CD14-positive monocyte (primary cell): ENCODE data around the gene TXK. TPM values are rescaled to one million over a fixed set of nuclear protein-coding genes. Genes with fewer than 3 reads are reported as not detected.
A peak's percentile ranks its signal among the peaks of the same experiment; 100 is the strongest.

Experiments
- DNase-seq, 3 donors: peaks; one replicate each; pipeline ENCODE4 v3.0.0-alpha.2; 2011 to 2022
- H2AFZ ChIP-seq: 2 replicates; pipeline ENCODE4 v1.6.0; 2012; ENCODE audit warnings: mild to moderate bottlenecking, low read depth, low read length, inconsistent platforms; ENCODE audit not compliant: insufficient read depth, poor library complexity, severe bottlenecking
- H3K27ac ChIP-seq, 2 donors: 1 replicate in 1 of 2; 2 replicates in 1 of 2; pipeline ENCODE4 v1.5.1; 2012 to 2013; ENCODE audit warnings: low read length in 2 of 2, control low read depth in 1 of 2, inconsistent platforms in 1 of 2, low read depth in 1 of 2, mild to moderate bottlenecking in 1 of 2
- H3K27me3 ChIP-seq, 2 donors: one replicate each; pipeline versions ENCODE4 v1.6.0 to v1.6.1; 2011 to 2013; ENCODE audit warnings: low read length in 2 of 2; ENCODE audit not compliant: control insufficient read depth in 2 of 2, insufficient read depth in 2 of 2
- H3K36me3 ChIP-seq, 2 donors: replicated peaks in 1 of 2; 1 replicate in 1 of 2; 2 replicates in 1 of 2; pipeline versions ENCODE4 v1.5.1 to v1.6.1; 2012 to 2013; ENCODE audit warnings: low read length in 2 of 2, control low read depth in 1 of 2, inconsistent platforms in 1 of 2, mild to moderate bottlenecking in 1 of 2; ENCODE audit not compliant: insufficient read depth in 2 of 2, control insufficient read depth in 1 of 2
- H3K4me1 ChIP-seq, 2 donors: 1 replicate in 1 of 2; 2 replicates in 1 of 2; pipeline versions ENCODE4 v1.5.1 to v1.6.1; 2012 to 2013; ENCODE audit warnings: low read length in 2 of 2, control low read depth in 1 of 2, inconsistent platforms in 1 of 2, mild to moderate bottlenecking in 1 of 2, moderate library complexity in 1 of 2; ENCODE audit not compliant: insufficient read depth in 2 of 2, control insufficient read depth in 1 of 2
- H3K4me2 ChIP-seq: replicated peaks from 2 replicates; pipeline ENCODE3; 2012; ENCODE audit warnings: low read length, moderate library complexity, mild to moderate bottlenecking; ENCODE audit not compliant: poor library complexity, severe bottlenecking; ENCODE audit errors: extremely low read depth
- H3K4me3 ChIP-seq, 3 experiments: fragments of 200-600 bp in 1 of 3; sonication (generic) in 1 of 3; replicated peaks in 1 of 3; 1 replicate in 2 of 3; 2 replicates in 1 of 3; pipeline ENCODE4 v1.5.1; 2011 to 2013; ENCODE audit warnings: low read length in 3 of 3, mild to moderate bottlenecking in 3 of 3, control low read depth in 2 of 3, low read depth in 2 of 3, inconsistent platforms in 1 of 3, moderate library complexity in 1 of 3
- H3K79me2 ChIP-seq: 2 replicates; pipeline ENCODE4 v1.6.0; 2012; ENCODE audit warnings: mild to moderate bottlenecking, control low read depth, inconsistent platforms, low read length, moderate library complexity; ENCODE audit not compliant: insufficient read depth
- H3K9ac ChIP-seq: 2 replicates; pipeline ENCODE4 v1.6.0; 2017; ENCODE audit warnings: low read length, mild to moderate bottlenecking; ENCODE audit not compliant: insufficient read depth, poor library complexity, severe bottlenecking
- H3K9me3 ChIP-seq, 2 donors: replicated peaks in 1 of 2; 1 replicate in 1 of 2; 2 replicates in 1 of 2; pipeline versions ENCODE4 v1.5.1 to v1.6.1; 2012 to 2013; ENCODE audit warnings: low read length in 2 of 2, control low read depth in 1 of 2; ENCODE audit not compliant: control insufficient read depth in 1 of 2, insufficient read depth in 1 of 2
- H4K20me1 ChIP-seq: 2 replicates; pipeline ENCODE4 v1.6.0; 2012; ENCODE audit warnings: mild to moderate bottlenecking, low read length, control low read depth, moderate library complexity; ENCODE audit not compliant: insufficient read depth
- H3K27ac Mint-ChIP-seq, 7 donors: one replicate each; pipeline ENCODE4 v1.8.0; 2020; ENCODE audit warnings: mild to moderate bottlenecking in 7 of 7, mixed read lengths in 7 of 7, moderate library complexity in 6 of 7, inconsistent platforms in 2 of 7
- H3K27me3 Mint-ChIP-seq, 3 donors: one replicate each; pipeline ENCODE4 v1.8.0; 2021 to 2022; ENCODE audit warnings: low read depth in 3 of 3, mild to moderate bottlenecking in 3 of 3, mixed read lengths in 3 of 3, moderate library complexity in 3 of 3, inconsistent platforms in 1 of 3
- H3K36me3 Mint-ChIP-seq, 2 donors: one replicate each; pipeline ENCODE4 v1.8.0; 2020; ENCODE audit warnings: mixed read lengths in 2 of 2, inconsistent platforms in 1 of 2, mild to moderate bottlenecking in 1 of 2
- H3K4me1 Mint-ChIP-seq: one replicate; pipeline ENCODE4 v1.8.0; 2020; ENCODE audit warnings: mild to moderate bottlenecking, mixed read lengths
- H3K4me3 Mint-ChIP-seq, 2 donors: one replicate each; pipeline ENCODE4 v1.8.0; 2020; ENCODE audit warnings: mild to moderate bottlenecking in 2 of 2, mixed read lengths in 2 of 2, moderate library complexity in 1 of 2
- H3K9me3 Mint-ChIP-seq, 7 donors: one replicate each; pipeline ENCODE4 v1.8.0; 2020 to 2022; ENCODE audit warnings: mixed read lengths in 7 of 7, mild to moderate bottlenecking in 6 of 7, moderate library complexity in 6 of 7, inconsistent platforms in 2 of 7
- WGBS: methylation state at CpG from one replicate; pipeline ENCODE4 v1.1.5; 2013; ENCODE audit warnings: missing lambda C conversion rate; ENCODE audit not compliant: insufficient coverage; 5-methylcytosine and 5-hydroxymethylcytosine counted together
- intact Hi-C, 2 donors: fragments of 100-400 bp; cut with micrococcal nuclease; formaldehyde crosslinking; loops; one replicate each; pipeline versions ENCODE4 v1.15.0 to v1.15.1; 2023
- polyA plus RNA-seq, 3 donors: library from polyadenylated mRNA; depleted of rRNA in 1 of 3; unstranded in 2 of 3; stranded (reverse) in 1 of 3; fragments of 300-500 nt in 2 of 3; fragments of >200 nt in 1 of 3; fragmentation: Illumina TruSeq in 2 of 3; gene quantifications; 1 replicate in 2 of 3; 2 replicates in 1 of 3; pipeline ENCODE4 v1.2.3, GENCODE V29; 2012 to 2021
- TF ChIP-seq, protein P1 (sequence below): fragments of 200-600 bp; IDR thresholded peaks from one replicate; pipeline ENCODE4 v1.8.0; 2022; ENCODE audit warnings: antibody characterized with exemption, mild to moderate bottlenecking

TXK gene
- polyA plus RNA-seq, 3 donors: 0.13 to 0.93 (median 0.54) TPM

DNA sequence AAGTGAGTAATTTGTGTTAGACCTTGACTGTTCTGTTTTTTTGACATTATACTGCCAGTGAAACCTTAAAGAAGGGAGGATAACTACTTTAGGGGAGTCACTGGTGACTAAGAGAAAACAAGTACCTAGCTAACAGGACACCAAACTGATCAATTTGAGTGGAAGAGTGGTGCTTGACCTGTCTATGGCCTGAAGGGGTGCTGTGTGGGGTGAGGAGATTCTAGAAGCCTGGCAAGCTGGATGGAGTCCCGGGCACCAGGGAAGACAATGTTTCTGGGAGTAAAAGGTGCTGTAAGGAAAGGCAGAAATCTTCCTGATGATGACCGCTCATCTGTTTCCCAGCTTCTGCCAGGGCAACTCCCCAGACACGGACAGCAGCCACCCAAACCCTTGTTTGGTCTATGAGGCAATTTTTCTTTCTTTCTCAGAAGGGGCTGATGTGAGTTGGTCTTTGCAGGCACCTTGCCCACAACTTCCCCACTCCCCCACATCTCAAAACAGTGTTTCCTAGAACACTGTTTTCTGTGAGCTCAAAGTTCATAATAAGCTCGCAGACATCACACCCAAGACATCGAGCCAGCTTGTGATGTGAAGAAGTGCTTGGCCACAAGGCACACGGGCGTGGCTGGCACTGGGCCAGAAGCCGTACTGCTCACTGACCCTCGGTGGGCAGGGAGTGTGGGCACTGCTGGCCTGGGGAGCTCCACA lies 4.6 kb downstream of the TXK start:
- Histone ChIP-seq H3K4me3 (no peak overlapping the region), H3K27ac (no peak overlapping the region)

GRCh38 chr4:48127682-48128404 lies 6.2 kb downstream of the TXK start:
- WGBS: 0% methylated on average over 5 of the region's 13 CpGs
- H3K4me1 Mint-ChIP-seq: peaks cover 18% of the 10 kb centered on the region
- Histone ChIP-seq H3K27me3 (no peaks in the 10 kb centered on the region), H4K20me1 (no peaks in the 10 kb centered on the region), H3K9me3 (no peaks in the 10 kb centered on the region), H3K9ac (no peak overlapping the region), H3K36me3 (peaks cover 4 to 6% of the 10 kb centered on the region in 2 donors), H3K4me3 (peak overlapping the region in 1 of 3 experiments; percentile 19), H3K4me2 (peak overlapping the region; percentile 34), H3K4me1 (peaks cover 7% of the 10 kb centered on the region in 2 donors), H2AFZ (no peak overlapping the region), H3K27ac (no peak overlapping the region), H3K79me2 (no peaks in the 10 kb centered on the region)
- peak overlapping the region in 1 of 7 donors; percentile 43 for H3K27ac Mint-ChIP-seq
- peaks cover 12 to 14% of the 10 kb centered on the region in 2 donors for H3K36me3 Mint-ChIP-seq
- DNase-seq: peak; percentile 35 to 50 (median 36)
- peaks cover 0 to 3% (median 2%) of the 10 kb centered on the region in 3 donors for H3K27me3 Mint-ChIP-seq
- TF ChIP-seq, protein P1, sequence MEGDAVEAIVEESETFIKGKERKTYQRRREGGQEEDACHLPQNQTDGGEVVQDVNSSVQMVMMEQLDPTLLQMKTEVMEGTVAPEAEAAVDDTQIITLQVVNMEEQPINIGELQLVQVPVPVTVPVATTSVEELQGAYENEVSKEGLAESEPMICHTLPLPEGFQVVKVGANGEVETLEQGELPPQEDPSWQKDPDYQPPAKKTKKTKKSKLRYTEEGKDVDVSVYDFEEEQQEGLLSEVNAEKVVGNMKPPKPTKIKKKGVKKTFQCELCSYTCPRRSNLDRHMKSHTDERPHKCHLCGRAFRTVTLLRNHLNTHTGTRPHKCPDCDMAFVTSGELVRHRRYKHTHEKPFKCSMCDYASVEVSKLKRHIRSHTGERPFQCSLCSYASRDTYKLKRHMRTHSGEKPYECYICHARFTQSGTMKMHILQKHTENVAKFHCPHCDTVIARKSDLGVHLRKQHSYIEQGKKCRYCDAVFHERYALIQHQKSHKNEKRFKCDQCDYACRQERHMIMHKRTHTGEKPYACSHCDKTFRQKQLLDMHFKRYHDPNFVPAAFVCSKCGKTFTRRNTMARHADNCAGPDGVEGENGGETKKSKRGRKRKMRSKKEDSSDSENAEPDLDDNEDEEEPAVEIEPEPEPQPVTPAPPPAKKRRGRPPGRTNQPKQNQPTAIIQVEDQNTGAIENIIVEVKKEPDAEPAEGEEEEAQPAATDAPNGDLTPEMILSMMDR: peak; percentile 61
- H3K9me3 Mint-ChIP-seq: no peaks in the 10 kb centered on the region
- intact Hi-C loops: loop anchor here in 1 of 2 donors (10.0 kb wide), 1 partner anchor 147 kb away; no protein-coding TSS in a partner anchor
- H3K4me3 Mint-ChIP-seq: peak overlapping the region in 1 of 2 donors; percentile 78

More for the DNA sequence above, 4.6 kb downstream of the TXK start:
- Histone ChIP-seq H3K9ac (no peak overlapping the region), H3K27me3 (no peaks in the 10 kb centered on the region), H2AFZ (no peak overlapping the region), H3K4me2 (no peak overlapping the region), H4K20me1 (no peaks in the 10 kb centered on the region), H3K36me3 (peaks cover 4 to 19% of the 10 kb centered on the region in 2 donors), H3K9me3 (no peaks in the 10 kb centered on the region), H3K79me2 (no peaks in the 10 kb centered on the region), H3K4me1 (peaks cover 7% of the 10 kb centered on the region in 2 donors)
- Mint-ChIP-seq H3K36me3 (peaks cover 20 to 22% of the 10 kb centered on the region in 2 donors), H3K4me1 (peaks cover 23% of the 10 kb centered on the region), H3K27ac (peak overlapping the region in 1 of 7 donors; percentile 59), H3K27me3 (peaks cover 0 to under 1% (median 0%) of the 10 kb centered on the region in 3 donors), H3K9me3 (no peaks in the 10 kb centered on the region), H3K4me3 (no peak overlapping the region)
- 30% methylated on average over 2 of the region's 9 CpGs for WGBS
- DNase-seq: no peak
- intact Hi-C loops: loop anchor here in 1 of 2 donors (10.0 kb wide), 1 partner anchor 145 kb away; no protein-coding TSS in a partner anchor
- TF ChIP-seq, protein P1: no peak
